GM18519 (cell line): Measurements from ENCODE around the gene PHB1.

ENCODE experiments used
- ATAC-seq: cut with Tn5 transposase; IDR thresholded peaks from one replicate; pipeline ENCODE4 v1.9.1; 2021; ENCODE audit warnings: mild to moderate bottlenecking, moderate library complexity; ENCODE audit not compliant: unreplicated experiment, low FRiP score

The PHB1 gene

DNA sequence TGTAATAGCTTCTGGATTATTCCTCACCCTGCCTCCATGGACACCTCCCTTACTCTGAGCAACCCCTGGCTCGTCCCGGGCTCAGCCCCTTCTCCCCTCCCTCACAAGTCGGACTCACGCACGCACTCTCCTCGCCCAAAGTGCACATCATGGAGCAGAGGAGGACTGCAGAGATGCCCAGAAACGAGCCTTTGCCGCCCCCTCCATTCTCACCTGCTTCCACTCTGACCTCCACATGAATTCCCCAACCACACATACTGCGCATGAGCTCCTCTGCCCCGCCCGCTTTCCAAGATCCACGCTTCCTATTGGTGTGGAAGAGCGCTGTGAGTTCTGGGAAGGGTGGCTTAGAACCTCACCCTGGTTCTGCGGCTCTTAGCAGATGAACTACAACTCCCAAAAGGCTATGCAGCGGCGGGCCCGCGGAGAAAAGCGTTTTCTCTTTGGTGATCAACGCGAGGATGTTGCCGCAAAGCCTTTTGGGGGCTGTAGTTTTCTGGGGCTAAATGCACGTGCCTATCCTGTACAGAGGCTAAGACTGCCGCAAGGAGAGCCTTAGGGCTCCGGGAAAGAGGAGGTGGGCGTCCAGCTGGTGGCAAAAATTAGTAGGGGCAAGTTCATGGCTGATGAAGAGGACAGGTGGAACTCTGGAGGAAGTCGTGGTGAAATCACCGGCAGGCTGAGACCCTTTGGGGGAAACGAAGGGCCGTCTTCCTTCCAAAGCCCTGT is at the start of gene PHB1:
TSS of gene PHB1 (minus strand) at position 261 of the 729 bp plus-strand sequence. CDS start 1,618 bp downstream, outside the sequence.
- peak; percentile 89 for ATAC-seq

DNA sequence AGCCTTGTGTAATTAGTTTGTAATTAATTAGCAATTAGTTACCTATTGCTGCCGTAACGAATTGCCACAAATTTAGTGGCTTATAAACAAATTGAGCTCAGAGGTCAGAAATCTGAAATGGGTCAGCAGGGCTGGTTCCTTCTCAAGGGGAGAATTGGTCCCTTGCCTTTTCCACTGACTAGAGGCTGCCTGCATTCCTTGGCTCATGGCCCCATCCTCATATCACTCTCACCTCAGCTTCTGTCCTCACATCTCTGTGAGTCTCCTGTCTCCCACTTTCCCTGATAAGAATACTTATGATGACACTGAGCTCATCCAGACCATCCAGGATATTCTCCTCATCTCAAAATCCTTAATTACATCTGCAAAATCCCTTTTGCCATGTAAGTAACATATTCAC is 49.4 kb upstream of the PHB1 start:
- ATAC-seq: no peak

DNA sequence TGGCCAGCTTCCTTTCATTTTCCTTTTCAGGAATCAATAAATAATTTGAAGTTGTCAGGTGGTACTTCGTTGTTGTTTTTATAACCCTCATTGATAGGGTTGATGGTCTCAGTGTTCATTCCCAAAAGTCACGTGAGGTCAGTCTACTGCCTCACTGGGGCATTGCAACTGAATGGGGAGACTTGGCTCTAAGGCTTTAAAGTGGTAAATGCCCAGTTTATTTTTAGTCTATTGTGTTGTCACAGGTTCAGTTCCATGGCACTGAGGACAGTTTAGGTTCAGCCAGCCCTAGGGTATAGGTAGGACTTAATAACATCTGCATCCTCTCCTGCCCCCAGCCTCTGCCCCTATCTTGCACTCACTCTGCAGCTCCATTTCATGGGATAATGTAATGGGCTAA is 46.9 kb upstream of the PHB1 start:
- no peak for ATAC-seq

DNA sequence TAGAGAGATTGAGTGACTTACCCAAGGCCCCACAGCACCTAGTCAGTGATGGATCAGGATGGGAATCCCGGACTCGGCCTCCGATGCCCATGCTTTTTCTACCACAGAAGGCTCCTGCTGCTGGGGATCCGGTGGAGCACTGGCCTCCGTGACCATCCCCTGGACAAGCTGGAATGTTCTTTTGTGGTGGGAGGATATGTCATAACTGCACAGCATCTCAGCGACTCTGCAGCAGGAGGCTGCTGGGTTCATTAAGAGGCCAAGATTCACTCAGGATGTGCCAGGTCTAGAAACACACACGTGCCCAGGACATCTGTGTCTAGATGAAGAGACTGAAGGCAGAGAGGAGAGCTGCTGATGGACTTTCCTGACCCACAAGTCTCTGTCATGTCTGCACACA is 45.7 kb upstream of the PHB1 start:
- no peak for ATAC-seq

DNA sequence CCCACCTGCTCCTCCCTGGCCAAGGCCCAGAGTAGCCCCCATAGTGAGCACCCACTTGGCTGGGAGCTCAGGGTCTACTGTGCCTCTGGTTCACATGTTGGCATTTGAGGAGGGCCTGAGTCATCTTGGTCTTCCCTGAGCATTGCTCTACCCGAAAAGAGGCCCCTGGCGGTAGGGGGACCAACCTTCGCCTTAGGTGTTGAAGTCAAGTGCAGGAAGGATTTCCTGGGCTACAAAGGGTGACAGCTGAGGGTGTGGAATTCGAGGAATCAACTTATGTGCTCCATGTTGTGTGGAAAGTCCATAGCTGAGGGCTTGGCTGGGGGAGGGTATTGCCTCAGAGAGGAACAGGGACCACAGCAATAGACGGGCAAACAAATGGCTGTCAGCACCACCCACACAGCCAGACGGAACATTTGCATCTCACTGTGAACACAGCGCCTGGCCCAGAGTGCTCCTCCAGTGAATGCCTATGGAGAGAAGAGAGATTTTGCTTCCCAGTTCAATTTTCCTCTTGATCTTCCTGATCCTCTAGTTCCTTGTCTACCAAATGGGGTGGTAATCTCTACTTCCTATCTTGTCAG is 44.8 kb upstream of the PHB1 start:
- no peak for ATAC-seq

DNA sequence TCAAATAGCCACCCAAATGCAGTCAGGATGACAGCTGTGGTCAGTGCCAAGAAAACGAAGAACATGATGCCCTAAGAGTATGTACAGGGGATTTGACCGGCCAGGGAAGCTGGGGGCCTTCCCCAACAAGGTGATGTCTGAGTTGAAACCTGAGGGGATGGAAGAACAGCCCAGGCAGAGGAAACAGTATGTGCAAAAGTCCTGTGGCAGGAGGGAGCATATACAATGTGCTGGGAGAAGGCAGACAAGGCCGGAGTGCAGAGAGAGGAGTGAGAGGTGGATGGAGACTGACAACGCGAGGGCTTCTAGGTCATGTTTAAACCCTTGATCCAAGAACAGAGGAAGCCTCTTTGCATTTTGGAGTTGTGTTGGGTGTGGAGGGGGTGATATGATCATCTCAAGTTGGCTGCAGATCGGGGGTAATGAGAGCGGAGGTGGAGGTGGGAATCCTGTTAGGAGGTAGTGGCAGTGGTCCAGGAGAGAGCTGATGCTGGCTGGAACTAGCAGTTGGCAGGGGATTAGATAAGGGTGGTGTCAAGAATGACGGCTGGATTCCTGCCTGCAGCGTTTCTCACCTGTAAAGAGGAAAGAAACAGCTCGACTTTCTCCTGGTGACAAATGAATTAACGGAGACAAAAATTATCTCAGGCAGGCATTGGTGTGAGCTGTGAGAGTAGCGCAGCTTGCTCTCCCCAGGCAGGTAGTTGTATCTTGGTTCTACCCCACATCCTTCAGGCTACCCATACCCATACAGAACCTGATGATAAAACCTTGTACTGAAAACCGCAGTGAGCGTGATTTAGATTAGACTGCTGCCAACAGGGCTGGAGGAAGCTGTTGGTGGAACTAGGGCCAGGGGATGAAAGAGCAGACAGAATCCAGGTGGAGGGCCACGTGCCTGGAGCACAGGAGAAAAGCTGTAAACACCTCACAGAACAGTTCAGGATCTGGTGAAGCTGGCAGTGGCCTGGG is 43.2 kb upstream of the PHB1 start:
- ATAC-seq: no peak

DNA sequence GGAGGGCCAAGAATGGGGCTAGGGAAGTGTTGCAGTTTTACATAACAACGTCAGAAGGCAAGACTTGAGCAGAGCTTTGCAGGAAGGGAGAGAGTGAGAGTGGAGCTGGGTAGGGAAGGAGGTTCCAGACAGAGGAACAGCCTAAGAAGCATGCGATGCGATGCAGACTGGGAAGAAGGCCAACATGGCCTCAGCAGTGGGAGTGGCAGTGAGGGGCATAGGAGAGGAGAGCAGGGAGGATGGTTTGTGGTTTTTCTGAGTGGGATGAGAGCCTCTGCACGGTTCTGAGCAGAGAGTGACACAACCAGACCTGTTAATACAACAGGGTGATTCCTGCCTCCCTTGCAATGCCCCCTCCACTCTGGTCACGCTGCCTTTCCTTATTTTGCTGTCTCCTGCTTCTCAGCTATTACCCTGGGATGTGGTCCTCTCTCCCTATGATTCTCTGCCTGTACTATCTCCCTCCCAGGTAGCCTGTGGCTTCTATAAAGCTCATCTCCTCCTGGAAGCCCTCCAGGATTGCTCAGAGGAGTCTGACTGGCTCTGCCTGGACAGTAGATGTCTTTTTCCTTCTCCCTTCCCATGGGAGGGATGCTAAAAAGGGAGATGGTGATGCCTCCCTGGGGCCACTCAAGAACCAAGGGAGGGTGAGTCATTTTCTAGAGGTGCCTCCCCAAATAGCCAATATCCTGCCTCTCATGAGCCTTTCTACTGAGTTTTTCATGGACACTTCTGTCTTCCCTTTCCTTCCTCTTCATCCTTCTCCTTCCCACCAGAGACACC is 41.7 kb upstream of the PHB1 start:
- ATAC-seq: no peak

DNA sequence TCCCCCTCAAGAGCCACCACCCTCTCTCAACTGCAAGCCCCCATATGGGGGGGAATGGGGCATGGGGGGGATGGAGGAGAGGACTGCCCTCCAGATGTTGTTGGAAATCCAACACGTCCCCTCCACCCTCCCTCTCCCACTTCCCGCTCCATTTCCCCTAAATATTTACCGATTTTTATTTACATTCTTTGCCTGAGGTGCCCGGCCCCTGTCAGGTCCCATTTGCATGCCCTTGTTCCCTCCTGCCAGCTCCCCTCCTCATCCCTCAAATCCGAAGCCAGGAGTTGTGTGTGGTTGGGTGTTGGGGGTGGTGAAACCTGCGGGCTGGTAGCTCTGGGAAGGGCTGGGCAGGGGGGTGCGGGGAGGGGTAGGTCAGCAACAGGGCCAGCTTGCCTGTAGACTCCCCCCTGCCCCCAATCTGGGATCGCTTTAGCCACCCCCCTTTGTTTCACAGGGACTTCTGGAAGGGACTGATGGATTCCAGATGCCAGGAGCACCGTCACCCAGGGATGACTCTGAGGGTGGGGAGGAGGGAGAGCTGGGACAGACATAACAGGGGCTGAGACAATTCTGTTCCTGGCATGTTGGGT is 40.7 kb upstream of the PHB1 start:
- no peak for ATAC-seq

DNA sequence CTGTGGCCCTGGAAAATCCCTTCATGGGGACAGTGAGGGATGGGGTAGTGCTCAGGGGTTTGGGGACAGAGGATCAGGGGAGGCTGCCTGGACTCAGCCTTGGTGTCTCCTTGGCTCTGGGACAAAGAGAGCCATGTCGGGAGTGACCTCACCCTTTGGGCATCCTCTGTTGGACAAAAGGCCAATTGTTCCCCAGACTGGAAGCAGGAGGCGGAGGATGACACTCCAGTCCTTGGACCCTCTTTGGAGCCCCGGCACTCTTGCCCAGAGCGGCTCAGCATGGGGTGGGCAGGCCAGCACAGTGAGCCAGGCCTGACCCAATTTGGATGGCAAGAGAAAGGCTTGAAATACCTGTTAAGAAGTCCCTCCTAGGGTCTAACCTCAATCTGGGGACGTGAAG is 39.4 kb upstream of the PHB1 start:
- ATAC-seq: no peak

DNA sequence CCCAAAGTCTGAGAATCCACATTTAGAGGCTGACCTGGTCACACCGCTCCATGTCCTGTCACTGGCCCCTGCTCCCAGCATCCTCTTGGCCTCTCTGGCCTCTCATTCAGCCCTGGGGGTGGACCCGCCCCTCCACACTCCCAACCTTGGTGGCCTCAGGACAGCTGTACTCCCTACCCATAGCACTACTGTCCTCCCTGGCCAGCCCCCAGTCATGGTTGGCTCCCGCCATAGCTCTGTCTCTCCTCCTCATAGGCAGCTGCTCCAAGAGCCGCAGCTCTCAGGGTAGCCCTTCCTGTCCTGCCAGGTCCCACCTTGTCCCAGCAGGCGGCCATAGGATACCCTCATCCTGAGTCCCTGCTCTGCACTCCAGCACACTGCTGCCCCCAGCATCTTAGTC is 38.0 kb upstream of the PHB1 start:
- ATAC-seq: no peak

DNA sequence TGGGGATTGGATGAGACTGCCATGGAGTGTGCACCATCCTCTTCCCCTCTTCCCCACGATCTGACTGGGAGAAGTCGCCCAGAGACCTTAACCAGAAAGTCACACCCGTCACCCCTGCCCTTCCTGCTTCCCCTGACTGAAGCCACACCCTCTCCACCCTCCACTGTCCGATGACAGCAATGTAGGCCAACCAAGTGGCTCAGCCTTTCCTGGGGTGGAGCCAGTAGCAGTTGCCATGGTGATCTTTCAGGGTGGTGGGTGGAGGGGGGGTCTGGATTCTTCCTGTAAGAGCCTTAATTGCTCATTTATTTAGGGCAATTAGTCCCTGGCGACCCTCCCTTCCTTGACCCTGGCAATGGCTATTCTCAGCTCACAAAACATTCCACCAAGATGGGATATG is 37.5 kb upstream of the PHB1 start:
- no peak for ATAC-seq

DNA sequence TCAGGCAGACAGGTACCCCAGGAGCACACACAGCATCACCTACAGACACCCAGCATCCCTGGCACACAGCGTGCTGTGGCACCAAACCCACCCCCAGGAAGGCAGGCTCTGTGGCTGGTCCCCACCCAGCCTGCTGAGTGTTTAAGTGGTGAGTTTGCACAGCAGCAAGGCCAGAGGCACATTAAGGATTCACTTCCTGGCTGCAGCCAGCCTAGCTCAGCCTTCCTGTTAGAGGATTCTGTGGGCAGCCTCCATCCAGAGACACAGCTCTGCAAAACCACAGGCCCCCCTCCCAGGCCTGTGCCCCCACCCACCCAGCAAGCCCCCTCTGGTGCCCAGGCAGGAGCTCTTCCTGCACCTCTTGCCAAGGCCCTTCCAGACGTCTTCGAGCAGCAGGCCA is 36.1 kb upstream of the PHB1 start:
- ATAC-seq: no peak

DNA sequence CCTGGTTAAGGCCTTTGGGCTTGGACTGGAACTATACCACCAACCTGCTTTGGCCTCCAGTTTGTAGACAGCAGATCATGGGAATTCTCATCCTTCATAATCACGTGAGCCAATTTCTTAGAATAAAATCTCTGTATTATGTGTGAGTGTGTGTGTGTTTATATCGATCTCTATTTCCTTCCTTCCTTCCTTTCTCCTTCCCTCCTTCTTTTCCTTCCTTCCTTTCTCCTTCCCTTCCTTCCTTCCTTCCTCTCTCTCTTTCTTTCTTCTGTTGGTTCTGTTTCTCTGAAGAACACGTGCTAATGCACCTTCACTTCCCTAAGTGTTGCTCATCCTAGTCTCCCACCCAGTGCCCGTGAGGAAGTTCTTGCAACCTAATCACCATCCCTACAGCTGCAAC is 35.5 kb upstream of the PHB1 start:
- ATAC-seq: no peak

DNA sequence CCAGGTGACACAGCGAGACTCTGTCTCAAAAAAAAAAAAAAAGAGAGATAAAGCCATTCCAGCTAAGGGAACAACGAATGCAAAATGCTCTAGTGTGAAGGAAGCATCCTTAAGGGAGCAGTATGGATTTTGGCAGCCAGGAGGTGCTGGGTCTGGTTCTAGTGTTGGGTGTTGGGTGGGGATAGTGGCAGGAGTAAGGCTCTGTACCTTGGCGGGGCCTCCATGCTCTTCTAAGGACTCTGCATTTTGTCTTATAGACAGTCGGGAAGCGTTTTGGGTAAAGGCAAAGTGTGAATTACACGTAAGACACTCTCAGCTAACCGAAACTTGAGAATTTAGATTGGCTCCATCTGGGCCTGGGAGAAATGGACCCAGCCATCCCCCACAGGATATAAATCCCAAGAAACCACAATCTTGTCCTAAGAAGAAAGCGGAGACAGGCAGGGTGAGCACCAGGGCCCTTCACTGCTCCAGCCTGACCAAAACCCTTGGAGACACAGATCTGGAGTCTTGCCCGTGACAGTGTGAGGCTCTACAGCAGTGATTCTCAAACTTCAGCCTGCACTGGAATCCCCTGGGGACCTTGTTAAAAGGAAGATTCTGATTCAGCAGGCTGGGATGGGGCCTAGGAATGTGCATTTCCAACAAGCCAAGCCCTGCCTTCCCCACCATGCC is 33.1 kb upstream of the PHB1 start:
- no peak for ATAC-seq

DNA sequence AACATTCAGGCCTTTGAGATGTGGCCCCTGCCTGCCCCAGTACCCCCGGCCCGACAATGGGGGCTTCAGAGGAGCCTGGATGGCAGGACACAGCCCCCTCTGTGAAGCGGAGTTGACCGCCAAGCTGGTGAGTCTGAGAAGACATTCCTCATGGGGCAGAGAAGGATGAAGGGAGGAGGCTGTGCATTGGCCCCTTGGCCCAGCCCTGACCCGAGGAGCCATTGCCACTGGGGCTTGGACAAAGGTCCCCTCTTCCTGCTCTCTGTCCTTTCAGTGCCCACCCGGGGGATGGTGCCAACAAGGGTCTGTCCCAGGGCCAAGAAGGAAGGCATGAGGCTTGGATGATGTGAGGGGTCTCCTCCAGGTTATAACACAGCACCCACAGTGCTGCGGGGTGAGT is 30.9 kb upstream of the PHB1 start:
- ATAC-seq: no peak

DNA sequence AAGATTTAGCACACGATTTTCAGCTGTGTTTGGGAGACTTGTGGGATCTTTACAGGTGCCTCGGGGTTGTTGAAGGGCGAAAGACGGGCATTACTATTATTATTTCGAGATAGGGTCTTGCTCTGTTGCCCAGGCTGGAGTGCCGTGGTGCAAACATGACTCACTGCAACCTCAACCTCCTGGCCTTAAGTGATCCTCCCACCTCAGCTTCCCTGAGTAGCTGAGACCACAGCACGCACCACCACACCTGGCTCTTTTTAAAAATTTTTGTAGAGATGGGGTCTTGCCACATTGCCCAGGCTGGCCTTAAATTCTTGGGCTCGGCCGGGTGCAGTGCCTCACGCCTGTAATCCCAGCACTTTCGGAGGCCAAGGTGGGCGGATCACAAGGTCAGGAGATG is 29.7 kb upstream of the PHB1 start:
- no peak for ATAC-seq

DNA sequence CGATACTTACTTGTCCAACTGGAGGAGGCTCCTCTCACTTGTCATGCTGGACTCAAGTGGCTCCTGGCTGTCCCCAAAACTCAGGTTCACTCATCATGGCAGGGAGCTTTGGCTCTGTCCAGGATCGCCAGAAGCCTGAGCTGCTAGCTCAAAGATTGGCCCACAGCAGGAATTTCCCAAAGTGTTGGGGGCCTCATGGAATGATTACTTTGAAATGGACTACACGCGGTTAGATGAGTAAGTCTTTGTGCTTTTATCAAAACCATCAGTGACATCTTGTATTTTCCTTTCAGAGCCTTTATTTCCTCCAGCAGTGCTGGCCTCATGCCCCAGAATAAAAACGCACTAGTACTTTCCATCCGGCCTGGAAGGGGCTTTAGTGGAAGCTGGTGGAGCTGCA is 29.2 kb upstream of the PHB1 start:
- ATAC-seq: no peak

DNA sequence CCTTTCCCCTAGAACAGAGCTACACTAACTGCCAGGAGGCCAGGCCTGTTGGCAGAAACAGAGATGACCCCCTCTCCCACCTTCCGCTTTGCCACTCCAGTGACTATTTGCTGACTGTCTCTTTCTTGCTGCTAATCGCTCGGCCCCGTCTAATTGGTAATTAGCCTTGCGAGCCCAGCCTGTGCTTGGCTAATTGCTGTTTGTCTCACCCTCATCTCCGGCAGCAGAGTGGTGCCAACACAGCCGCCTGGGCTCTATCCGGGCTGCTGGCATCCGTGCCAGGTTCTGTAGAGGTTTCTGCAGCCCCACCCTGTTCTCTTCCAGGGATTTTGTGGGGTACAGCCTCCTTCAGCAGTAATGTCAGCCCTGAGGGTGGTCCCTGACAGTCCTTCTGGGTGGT is 27.4 kb upstream of the PHB1 start:
- no peak for ATAC-seq

DNA sequence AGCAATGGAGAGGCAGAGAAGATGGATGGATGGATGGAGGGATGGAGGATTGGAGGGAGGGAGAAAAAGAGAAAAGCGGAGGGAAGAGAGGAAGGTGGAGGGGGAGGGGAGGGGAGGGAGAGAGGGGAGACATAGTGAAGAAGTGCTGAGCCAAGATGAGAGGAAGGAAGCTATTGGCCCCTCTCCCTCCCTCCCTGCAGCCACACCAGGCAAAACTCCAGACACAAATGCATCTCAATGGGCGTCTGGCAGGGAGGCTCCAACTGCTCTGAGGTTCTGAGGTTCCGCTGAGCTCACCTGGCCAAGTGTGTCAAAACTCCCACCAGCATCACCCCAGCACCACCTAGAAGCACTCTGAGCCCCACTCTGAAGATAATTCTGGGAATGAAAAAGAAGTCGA is 26.9 kb upstream of the PHB1 start:
- ATAC-seq: no peak

DNA sequence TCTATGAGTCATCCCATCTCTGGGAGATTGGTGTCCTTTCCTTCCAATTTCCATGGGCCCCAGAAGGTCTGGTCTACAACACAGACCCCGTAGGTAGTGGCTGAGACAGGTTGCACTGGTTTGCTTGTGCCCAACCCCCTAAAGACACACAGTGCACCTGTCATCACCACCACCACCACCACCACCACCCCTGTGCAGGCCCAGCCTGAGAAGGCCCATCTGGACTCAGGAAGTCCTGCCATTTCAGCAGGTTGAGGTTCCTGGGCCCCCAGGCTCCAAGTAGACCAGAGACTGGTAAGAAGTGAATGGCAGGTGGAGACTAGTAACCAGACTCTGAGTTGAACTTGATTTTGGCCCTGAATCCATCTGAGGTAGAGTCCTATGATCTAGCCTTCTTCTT is 25.9 kb upstream of the PHB1 start:
- ATAC-seq: no peak
